ENCODE data around the gene RAP2B.

Gene RAP2B

GRCh38 chr3:153159771-153160397, 2.1 kb upstream of the RAP2B start:
- no peak for DNase-seq (ENCODE audit: low read depth in 2 of 2, low spot score in 1 of 2)

- peak; percentile 49 to 57 for DNase-seq (ENCODE audit: low read depth in 2 of 2, low spot score in 1 of 2)
These were observed 1.4 kb upstream of the RAP2B start for GRCh38 chr3:153160451-153161137.

- DNase-seq (ENCODE audit: low read depth in 2 of 2, low spot score in 1 of 2): peak; percentile 70 to 82
These were observed 800 bp upstream of the RAP2B start for GRCh38 chr3:153161138-153161713.

GRCh38 chr3:153162513-153163392, 727 bp downstream of the RAP2B start:
- DNase-seq (ENCODE audit: low read depth in 2 of 2, low spot score in 1 of 2): no peak

GRCh38 chr3:153163393-153163724, 1.3 kb downstream of the RAP2B start:
- DNase-seq (ENCODE audit: low read depth in 2 of 2, low spot score in 1 of 2): no peak

GRCh38 chr3:153163756-153164550, 1.9 kb downstream of the RAP2B start:
- no peak for DNase-seq (ENCODE audit: low read depth in 2 of 2, low spot score in 1 of 2)

GRCh38 chr3:153165261-153165681, 3.2 kb downstream of the RAP2B start:
- DNase-seq (ENCODE audit: low read depth in 2 of 2, low spot score in 1 of 2): no peak

GRCh38 chr3:153166206-153166605, 4.2 kb downstream of the RAP2B start:
- no peak for DNase-seq (ENCODE audit: low read depth in 2 of 2, low spot score in 1 of 2)

- DNase-seq (ENCODE audit: low read depth in 2 of 2, low spot score in 1 of 2): no peak
These were observed 4.8 kb downstream of the RAP2B start for GRCh38 chr3:153166796-153167195.

- no peak for DNase-seq (ENCODE audit: low read depth in 2 of 2, low spot score in 1 of 2)
These were observed 7.9 kb downstream of the RAP2B start for GRCh38 chr3:153169793-153170383.

- no peak for DNase-seq (ENCODE audit: low read depth in 2 of 2, low spot score in 1 of 2)
These were observed 9.2 kb downstream of the RAP2B start for GRCh38 chr3:153171256-153171655.

GRCh38 chr3:153171918-153172317, 9.9 kb downstream of the RAP2B start:
- no peak for DNase-seq (ENCODE audit: low read depth in 2 of 2, low spot score in 1 of 2)

GRCh38 chr3:153172796-153173757, 11.1 kb downstream of the RAP2B start:
- DNase-seq (ENCODE audit: low read depth in 2 of 2, low spot score in 1 of 2): no peak

GRCh38 chr3:153173758-153174516, 11.9 kb downstream of the RAP2B start:
- no peak for DNase-seq (ENCODE audit: low read depth in 2 of 2, low spot score in 1 of 2)

GRCh38 chr3:153176197-153176596, 14.2 kb downstream of the RAP2B start:
- DNase-seq (ENCODE audit: low read depth in 2 of 2, low spot score in 1 of 2): no peak

GRCh38 chr3:153180860-153181372, 18.9 kb downstream of the RAP2B start:
- no peak for DNase-seq (ENCODE audit: low read depth in 2 of 2, low spot score in 1 of 2)

GRCh38 chr3:153182501-153183293, 20.7 kb downstream of the RAP2B start:
- DNase-seq (ENCODE audit: low read depth in 2 of 2, low spot score in 1 of 2): no peak

GRCh38 chr3:153190923-153191322, 28.9 kb downstream of the RAP2B start:
- DNase-seq (ENCODE audit: low read depth in 2 of 2, low spot score in 1 of 2): no peak

Measured in stimulated activated CD8-positive, alpha-beta memory T cell treated with anti-CD3 and anti-CD28 coated beads, Interleukin-4, amount 100 ng/mL, for 4 hours (primary cell).